Stomach smooth muscle (tissue), 2 donors: Measurements from ENCODE around the gene ADORA3.
"Not testable (repeated sequence)": the region's sequence is repeated elsewhere in the genome, so short reads cannot be mapped to it uniquely, and the experiment has no call there.

ENCODE experiments used
- H3K27ac ChIP-seq: one replicate; pipeline ENCODE4 v1.7.0; 2013; ENCODE audit warnings: mild to moderate bottlenecking, low read length, inconsistent platforms
- H3K27me3 ChIP-seq, 2 donors: one replicate each; pipeline ENCODE4 v1.7.0; 2013; ENCODE audit warnings: low read length in 2 of 2; ENCODE audit not compliant: insufficient read depth in 2 of 2, control insufficient read depth in 1 of 2
- H3K36me3 ChIP-seq, 2 donors: one replicate each; pipeline ENCODE4 v1.7.0; 2013; ENCODE audit warnings: low read length in 2 of 2; ENCODE audit not compliant: control insufficient read depth in 2 of 2, insufficient read depth in 2 of 2
- H3K4me1 ChIP-seq: one replicate; pipeline ENCODE4 v1.7.0; 2013; ENCODE audit warnings: low read length; ENCODE audit not compliant: control insufficient read depth, insufficient read depth
- H3K4me3 ChIP-seq, 2 donors: one replicate each; pipeline ENCODE4 v1.7.0; 2013; ENCODE audit warnings: low read length in 2 of 2
- H3K9ac ChIP-seq, 2 donors: one replicate each; pipeline ENCODE4 v1.7.0; 2013; ENCODE audit warnings: low read length in 2 of 2, mild to moderate bottlenecking in 1 of 2
- H3K9me3 ChIP-seq, 2 donors: one replicate each; pipeline ENCODE4 v1.7.0; 2013; ENCODE audit warnings: low read length in 2 of 2; ENCODE audit not compliant: control insufficient read depth in 2 of 2
- donor health status: healthy.
- donor health status: Pancreatic carcinoma.

Gene ADORA3

DNA sequence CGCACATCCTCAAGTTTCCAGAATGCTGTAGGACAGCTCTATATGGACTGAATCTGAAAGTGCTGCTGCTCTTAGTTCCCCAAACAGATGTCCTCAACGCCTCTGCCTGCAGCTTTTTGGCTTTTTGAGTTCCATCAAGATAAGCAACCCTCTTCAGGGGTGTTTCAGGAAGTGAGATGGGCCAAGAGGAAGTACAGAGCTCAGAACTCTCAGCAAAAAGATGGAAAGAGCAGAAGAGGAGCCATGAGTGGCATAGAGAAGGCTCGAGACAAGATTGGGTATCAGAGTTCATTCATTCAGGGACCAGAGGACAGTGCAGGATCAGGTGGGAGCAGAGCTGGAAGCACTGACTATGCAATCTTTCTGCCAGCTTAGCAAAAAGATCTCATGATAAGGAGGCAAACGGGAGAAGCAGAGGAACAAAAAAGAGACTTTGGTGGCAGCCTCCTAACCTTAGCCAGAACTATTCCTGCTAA lies at the start of gene ADORA3, which contains the start of gene TMIGD3:
Gene ADORA3 (minus strand): TSS at position 49 of the 476 bp plus-strand sequence. CDS start 279 bp downstream, outside the sequence.
Gene TMIGD3 (minus strand): TSS at position 49 of the 476 bp plus-strand sequence. CDS start 279 bp downstream, outside the sequence.
- H3K4me3 ChIP-seq = no peak within 1 kb of the TSS
- H3K4me1 ChIP-seq = peaks cover 27% of the 10 kb centered on the region
- H3K27ac ChIP-seq = no peak within 1 kb of the TSS

DNA sequence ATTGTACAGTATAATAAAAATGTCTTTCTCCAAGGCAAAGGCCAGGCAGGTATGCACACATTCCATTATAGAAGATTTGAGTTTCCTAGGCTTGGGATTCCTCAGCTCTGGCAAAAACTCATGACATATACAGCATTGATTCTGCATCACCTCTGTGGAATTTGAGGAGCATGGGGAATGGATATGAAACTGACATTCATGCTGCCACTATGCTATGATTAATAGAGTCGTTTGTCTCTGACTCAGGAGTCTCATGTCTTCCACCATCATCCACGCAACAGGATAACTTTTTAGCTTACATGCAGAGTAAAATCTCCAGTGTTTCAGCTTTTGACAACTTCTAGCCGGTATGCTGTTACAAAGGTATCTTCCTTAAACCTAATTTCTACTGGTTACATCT lies 49.8 kb upstream of the ADORA3 start:
- Histone ChIP-seq H3K9ac (no peak overlapping the region), H3K4me1 (no peaks in the 10 kb centered on the region), H3K27ac (no peak overlapping the region), H3K9me3 (no peaks in the 10 kb centered on the region), H3K27me3 (no peaks in the 10 kb centered on the region), H3K4me3 (no peak overlapping the region), H3K36me3 (no peaks in the 10 kb centered on the region)

More for the DNA sequence above, at the start of gene ADORA3, which contains the start of gene TMIGD3:
- no peaks in the 10 kb centered on the region for H3K36me3 ChIP-seq
- H3K9ac ChIP-seq = no peak within 1 kb of the TSS
- H3K9me3 ChIP-seq = no peaks in the 10 kb centered on the region
- H3K27me3 ChIP-seq = no peaks in the 10 kb centered on the region

DNA sequence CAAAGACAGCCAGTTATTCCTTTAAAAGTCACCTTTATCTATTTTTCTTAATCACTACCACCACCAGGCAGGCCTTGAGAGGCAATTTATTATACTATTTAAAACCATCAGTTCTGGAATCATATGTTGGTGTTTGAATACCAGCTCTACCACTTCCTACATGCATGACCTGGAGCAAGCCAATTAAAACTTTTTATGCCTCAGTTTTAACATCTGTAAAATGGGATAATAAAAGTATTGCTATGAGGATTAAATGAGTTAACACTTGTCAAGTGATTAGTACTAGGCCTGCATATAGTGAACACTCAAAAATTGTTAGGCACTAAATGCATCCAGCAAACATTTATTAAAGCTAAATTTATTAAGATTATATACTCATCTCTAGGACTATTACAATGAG lies 49.2 kb upstream of the ADORA3 start:
- Histone ChIP-seq H3K9me3 (no peaks in the 10 kb centered on the region), H3K36me3 (no peaks in the 10 kb centered on the region), H3K9ac (no peak overlapping the region), H3K4me3 (no peak overlapping the region), H3K27ac (no peak overlapping the region), H3K4me1 (no peaks in the 10 kb centered on the region), H3K27me3 (no peaks in the 10 kb centered on the region)

DNA sequence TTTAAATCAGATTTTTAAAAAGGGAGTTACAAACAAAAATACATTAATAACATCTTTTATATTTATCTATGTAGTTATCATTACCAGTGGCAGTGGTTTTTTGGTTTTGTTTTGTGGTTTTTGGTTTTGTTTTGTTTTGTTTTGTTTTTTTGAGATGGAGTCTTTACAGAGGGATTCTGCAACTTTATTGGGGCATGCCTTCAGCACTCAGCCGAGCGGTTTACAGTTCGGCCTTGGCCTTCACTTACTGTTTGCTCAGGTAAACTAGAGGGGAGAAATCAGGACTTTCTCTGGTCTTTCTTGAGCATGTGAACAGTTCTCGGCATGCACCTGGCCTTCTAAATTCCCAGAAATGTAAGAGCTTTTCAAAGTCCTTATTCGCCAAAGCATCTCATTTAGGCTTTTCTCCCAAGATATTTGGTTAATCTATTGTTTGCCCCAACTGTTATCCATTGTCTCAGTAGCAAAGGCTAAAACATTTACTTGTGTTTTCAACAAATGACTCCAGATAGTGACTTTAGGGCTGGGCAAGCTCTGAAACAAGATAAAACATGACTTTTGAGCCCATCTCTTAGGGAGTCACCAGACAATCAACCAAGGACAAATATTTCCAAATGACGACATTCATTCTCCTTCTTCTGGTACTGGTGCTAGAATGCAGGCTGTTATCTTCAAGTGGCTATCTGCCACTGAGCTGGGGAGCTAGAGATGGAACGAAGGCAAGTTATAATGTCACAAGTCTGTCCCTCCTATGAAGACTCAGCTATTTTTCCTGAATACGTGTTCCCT lies 48.4 kb upstream of the ADORA3 start:
- H3K9ac ChIP-seq = no peak overlapping the region
- no peaks in the 10 kb centered on the region for H3K9me3 ChIP-seq
- H3K36me3 ChIP-seq = no peaks in the 10 kb centered on the region
- no peaks in the 10 kb centered on the region for H3K4me1 ChIP-seq
- no peaks in the 10 kb centered on the region for H3K27me3 ChIP-seq
- no peak overlapping the region for H3K27ac ChIP-seq
- no peak overlapping the region for H3K4me3 ChIP-seq

DNA sequence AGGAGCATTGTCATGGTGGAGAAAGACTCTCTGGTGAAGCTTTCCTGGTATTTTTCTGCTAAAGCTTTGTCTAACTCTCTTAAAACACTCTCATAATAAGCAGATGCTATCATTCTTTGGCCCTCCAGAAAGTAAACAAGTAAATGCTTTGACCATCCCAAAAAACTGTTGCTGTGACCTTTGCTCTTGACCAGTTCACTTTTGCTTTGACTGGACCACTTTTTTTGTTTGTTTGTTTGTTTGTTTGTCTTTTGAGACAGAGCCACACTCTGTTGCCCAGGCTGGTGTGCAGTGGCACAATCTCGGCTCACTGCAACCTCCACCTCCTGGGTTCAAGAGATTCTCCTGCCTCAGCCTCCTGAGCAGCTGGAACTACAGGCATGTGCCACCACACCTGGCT lies 44.4 kb upstream of the ADORA3 start:
- not testable (repeated sequence) for H3K36me3 ChIP-seq, H3K27me3 ChIP-seq, H3K27ac ChIP-seq, H3K4me3 ChIP-seq, H3K9me3 ChIP-seq, H3K9ac ChIP-seq, H3K4me1 ChIP-seq

DNA sequence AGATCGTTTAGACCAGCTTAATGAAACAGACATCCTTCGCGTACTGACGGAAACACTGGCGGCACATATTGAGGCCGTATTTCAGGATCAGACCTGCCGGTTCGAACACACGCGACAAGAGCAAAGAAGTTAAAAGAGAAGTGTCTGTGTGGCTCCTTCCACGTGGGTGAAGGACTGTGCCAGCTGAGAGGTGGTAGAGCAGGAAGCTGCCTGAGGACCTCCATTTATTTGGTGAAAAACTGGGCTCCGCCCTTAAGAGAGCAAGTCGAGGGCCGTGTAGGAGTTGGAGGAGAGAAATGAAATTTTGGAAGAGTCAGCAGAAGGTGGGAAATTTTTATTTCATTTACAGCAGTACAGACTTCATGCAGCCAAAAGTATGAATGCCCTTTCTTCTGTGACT lies 38.8 kb upstream of the ADORA3 start:
- no peak overlapping the region for H3K27ac ChIP-seq
- H3K27me3 ChIP-seq = no peaks in the 10 kb centered on the region

DNA sequence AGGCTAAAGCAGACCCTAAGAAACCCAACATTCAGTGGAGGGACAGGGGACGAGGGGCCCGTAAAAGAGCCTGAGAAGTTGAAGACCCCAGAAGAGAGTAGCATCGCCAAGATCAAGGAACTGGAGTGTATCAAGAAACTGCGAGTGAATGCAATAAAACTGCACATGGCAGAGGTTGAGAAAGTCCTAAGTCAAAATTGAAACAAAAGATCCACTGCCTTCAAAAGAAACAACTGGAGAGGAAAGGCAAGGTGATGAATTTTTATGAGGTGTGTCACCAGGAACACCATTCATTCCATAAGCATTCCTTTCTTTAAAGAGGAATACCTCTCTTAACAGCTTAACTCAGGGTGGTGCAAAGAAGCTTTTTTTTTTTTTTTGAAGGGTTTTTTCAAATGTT lies 38.3 kb upstream of the ADORA3 start:
- H3K9ac ChIP-seq = no peak overlapping the region
- H3K4me1 ChIP-seq = peaks cover 4% of the 10 kb centered on the region
- H3K27ac ChIP-seq = peak overlapping the region; percentile 47
- H3K4me3 ChIP-seq = no peak overlapping the region
- no peaks in the 10 kb centered on the region for H3K36me3 ChIP-seq
- no peaks in the 10 kb centered on the region for H3K9me3 ChIP-seq
- H3K27me3 ChIP-seq = no peaks in the 10 kb centered on the region

More for the DNA sequence above, 38.8 kb upstream of the ADORA3 start:
- H3K4me3 ChIP-seq = no peak overlapping the region
- H3K9me3 ChIP-seq = no peaks in the 10 kb centered on the region
- H3K4me1 ChIP-seq = peaks cover 2% of the 10 kb centered on the region
- H3K9ac ChIP-seq = no peak overlapping the region
- no peaks in the 10 kb centered on the region for H3K36me3 ChIP-seq

DNA sequence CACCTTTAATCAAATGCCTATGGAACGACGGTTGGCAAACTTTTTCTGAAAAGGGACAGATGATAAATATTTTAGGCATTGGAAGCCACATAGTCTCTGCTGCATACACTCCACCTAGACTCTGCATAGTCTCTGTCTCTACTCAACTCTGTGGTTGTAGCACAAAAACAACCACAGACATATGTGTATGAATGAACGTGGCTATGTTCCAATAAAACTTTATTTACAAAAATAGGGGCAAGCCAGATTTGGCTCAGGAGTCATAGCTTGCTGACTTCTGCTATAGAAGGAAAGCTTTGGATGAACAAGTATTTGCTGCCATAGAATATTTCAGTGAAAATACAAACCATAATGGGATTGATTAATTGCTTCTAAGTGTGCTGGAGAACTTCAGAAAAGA lies 37.5 kb upstream of the ADORA3 start:
- Histone ChIP-seq H3K9me3 (no peaks in the 10 kb centered on the region), H3K27me3 (no peaks in the 10 kb centered on the region), H3K4me1 (peaks cover 9% of the 10 kb centered on the region), H3K36me3 (no peaks in the 10 kb centered on the region), H3K27ac (peak overlapping the region; percentile 47), H3K9ac (no peak overlapping the region), H3K4me3 (no peak overlapping the region)

DNA sequence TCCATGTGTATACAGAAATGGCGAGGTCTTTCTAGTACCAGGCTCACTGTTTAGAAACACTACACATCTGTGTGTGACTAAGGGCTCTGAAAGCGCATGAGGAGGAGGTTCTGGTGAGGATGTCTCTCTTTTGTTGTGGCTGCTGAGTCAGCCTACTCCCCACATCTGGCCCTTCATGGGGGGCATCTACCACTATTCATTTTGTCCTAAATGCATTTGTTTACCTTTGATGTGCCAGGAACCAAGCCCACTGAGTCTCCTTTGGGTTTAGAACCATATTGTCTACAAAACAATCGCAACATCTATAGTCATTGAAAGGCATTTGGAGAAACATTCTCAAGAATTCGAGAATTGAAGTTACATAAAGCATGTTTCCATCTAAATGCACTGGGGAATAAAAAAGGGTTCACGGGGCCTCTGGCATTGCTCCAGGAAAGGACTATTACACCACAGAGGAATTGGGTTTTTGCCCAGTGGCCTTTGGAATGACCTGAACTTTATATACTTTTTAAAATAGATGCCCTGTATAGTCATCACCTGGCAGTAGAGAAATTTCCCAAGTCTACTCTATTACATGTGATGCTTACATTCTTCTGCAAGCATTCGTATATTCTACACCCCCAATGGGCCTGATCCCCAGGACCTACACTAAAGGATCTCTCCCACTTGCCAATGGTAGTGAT lies 35.1 kb upstream of the ADORA3 start:
- peak overlapping the region; percentile 95 for H3K27ac ChIP-seq

DNA sequence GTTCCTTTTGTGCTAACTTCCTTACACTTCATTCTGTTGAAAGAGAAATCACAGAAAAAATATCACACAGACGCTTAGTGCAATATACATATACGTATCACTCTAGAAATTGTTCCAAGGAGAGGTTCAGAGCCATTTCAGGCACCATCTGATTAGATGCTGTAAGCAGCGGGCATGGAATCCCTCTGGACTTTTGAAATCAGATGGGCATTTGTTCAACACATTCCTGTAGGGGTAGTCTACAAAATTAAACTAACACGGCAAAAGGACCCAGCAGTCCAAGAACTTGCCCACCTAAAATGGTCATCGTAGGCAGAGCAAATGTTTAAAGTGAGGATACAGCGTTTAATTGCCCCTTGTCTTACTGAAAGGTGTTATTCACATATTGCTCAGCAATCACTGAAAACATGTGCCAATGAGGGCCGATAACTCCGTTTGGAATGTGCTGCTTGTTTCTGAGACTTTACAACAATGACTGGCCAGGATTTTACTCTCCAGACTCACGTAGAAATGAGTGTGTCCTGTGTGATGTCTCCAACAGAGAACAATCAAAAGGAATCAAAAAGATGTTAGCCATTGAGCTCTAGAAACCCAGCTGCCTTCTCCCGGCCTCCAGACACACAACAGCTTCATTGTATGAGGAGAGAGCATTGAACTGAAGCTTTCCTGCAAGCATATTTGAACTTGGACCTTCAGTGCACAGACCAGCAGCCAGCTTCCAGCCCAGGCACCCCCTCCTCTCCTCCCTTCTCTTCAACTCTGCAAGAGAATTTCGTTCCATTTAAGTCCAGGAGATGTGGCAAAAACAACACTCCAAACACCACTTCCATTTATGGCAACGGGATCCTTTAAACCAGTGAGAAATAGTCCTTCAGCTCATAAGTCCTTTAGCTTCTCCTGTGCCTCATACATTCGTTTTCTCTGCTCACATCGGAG lies 32.1 kb upstream of the ADORA3 start:
- H3K9ac ChIP-seq = peak overlapping the region; percentile 48 to 65
- H3K27ac ChIP-seq = peak overlapping the region; percentile 95
- peak overlapping the region; percentile 3 to 7 for H3K4me3 ChIP-seq
- H3K27me3 ChIP-seq = no peaks in the 10 kb centered on the region
- H3K36me3 ChIP-seq = no peaks in the 10 kb centered on the region
- no peaks in the 10 kb centered on the region for H3K9me3 ChIP-seq
- peaks cover 17% of the 10 kb centered on the region for H3K4me1 ChIP-seq

More for the DNA sequence above, 35.1 kb upstream of the ADORA3 start:
- no peaks in the 10 kb centered on the region for H3K36me3 ChIP-seq
- no peaks in the 10 kb centered on the region for H3K27me3 ChIP-seq
- no peak overlapping the region for H3K4me3 ChIP-seq
- no peak overlapping the region for H3K9ac ChIP-seq
- no peaks in the 10 kb centered on the region for H3K9me3 ChIP-seq
- peaks cover 20% of the 10 kb centered on the region for H3K4me1 ChIP-seq
